Stimulated activated CD4-positive, alpha-beta T cell treated with anti-CD3 and anti-CD28 coated beads, Interleukin-4, amount 100 ng/mL, for 48 hours (primary cell): ENCODE data around the gene EFNB2.

ENCODE experiments used
- DNase-seq, 2 donors: peaks; one replicate each; pipeline ENCODE4 v3.0.0-alpha.2; 2020; ENCODE audit warnings: low read depth in 2 of 2

EFNB2 gene

GRCh38 chr13:106484084-106484483 is 51.4 kb downstream of the EFNB2 start:
- no peak for DNase-seq

- DNase-seq, result no peak
These were observed 53.5 kb downstream of the EFNB2 start for GRCh38 chr13:106481919-106482318.

GRCh38 chr13:106480351-106480910 is 55.0 kb downstream of the EFNB2 start:
- no peak for DNase-seq

- no peak for DNase-seq
These were observed 55.5 kb downstream of the EFNB2 start for GRCh38 chr13:106479929-106480328.

GRCh38 chr13:106478116-106478515 is 57.3 kb downstream of the EFNB2 start:
- DNase-seq, result no peak

- DNase-seq, result no peak
These were observed 58.2 kb downstream of the EFNB2 start for GRCh38 chr13:106477303-106477702.

DNA sequence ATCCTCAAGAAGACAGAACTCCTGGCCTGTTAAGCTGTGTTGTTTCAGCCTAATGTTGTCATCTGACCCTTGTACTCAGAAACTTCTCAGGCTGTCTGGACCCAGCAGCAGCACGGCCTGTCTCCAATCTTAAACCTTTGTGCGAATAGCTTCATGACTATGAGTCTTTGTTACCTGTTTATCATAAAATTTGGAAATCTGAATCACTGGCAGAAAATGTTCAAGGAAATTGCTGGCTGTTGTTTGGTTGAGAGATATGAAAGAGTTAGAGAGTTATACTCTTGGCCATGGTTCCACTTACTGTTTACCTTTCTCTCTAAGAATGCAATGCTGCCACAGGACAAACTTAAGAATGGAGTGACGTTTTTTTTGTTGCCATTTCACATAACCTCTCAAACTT is 59.6 kb downstream of the EFNB2 start:
- no peak for DNase-seq

- DNase-seq, result no peak
These were observed 60.5 kb downstream of the EFNB2 start for GRCh38 chr13:106474912-106475311.

- no peak for DNase-seq
These were observed 62.3 kb downstream of the EFNB2 start for GRCh38 chr13:106473154-106473553.

DNA sequence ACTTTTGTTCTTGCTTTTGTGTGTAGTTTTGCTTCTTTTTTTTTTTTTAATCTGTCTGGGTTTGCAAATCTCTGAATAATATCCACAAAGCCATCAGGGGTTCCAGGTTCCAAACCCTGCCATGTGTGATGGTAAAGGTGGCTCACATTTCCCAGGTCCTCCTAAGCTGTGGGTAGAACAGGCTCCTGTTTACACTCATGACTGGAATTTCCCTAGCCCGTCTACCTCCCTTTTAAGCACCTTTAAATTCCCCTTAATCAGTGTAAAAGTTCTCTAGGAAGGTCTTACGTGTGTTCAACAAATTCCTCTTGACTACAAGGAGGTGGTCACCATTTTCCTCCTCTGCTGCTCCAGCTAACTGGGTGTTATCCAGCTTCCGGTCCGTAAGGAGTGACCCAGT is 62.8 kb downstream of the EFNB2 start:
- no peak for DNase-seq

- DNase-seq, result no peak
These were observed 63.4 kb downstream of the EFNB2 start for GRCh38 chr13:106471957-106472543.

DNA sequence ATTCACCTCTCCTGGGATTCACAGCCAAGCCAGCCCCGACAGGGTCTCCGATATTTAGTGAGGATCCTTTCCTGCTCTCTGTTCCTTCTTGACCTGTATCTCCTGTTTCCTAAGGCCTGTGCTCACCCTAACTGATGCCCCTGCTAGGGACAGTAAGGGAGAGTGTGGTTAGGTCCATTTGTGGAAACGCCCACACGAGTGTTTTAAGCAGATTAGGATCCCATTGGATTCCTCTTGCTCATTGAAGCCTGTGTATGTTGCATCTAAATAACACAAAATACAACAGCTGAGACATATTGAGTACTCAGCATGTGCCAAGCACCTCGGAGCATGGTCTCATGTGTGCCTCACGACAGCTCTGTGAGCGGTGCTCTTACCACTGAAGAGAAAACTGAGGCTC is 64.9 kb downstream of the EFNB2 start:
- DNase-seq, result no peak

- no peak for DNase-seq
These were observed 66.5 kb downstream of the EFNB2 start for GRCh38 chr13:106468744-106469590.

- DNase-seq, result no peak
These were observed 67.3 kb downstream of the EFNB2 start for GRCh38 chr13:106468207-106468606.

GRCh38 chr13:106467427-106468122 is 67.9 kb downstream of the EFNB2 start:
- DNase-seq, result no peak

- DNase-seq, result no peak
These were observed 68.6 kb downstream of the EFNB2 start for GRCh38 chr13:106466691-106467426.

GRCh38 chr13:106464076-106464475 is 71.4 kb downstream of the EFNB2 start:
- no peak for DNase-seq

DNA sequence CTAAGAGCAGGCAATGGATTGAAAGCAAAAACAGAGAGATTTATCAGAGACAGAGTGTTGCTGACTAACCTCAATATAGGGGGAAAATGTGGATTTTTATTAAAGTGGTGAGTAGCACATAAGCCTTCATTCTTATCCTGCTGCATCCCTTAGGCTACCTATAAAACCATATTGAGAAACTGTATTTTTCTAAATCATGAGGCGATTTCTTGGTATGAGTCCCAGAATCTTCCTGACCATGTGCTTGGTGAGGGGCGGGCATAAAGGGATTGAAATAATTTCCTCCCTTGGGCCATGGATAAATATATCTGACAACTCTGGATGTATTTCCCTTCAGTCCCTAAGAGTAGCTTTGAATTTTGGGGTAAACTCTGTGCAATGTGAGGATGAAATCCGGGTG is 72.8 kb downstream of the EFNB2 start:
- no peak for DNase-seq

DNA sequence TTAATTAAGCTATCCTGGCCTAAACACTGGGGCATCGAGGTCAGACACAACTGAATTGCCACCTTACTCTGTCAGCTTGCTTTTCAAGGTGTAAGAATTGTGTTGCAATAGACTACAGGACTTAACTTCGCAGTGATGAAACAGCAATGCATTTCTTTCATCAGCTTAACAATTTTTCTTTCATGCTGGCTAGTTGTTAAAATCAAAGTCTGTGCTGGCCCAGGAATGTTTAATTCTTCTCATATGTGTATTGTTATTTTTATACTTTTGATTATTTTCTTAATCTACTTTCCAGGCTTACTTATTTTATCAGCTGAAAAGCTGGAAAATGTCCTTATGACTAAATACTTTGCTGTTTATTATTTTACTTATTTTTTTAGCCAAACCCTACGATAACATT is 79.7 kb downstream of the EFNB2 start:
- no peak for DNase-seq

GRCh38 chr13:106455190-106455589 is 80.3 kb downstream of the EFNB2 start:
- DNase-seq, result no peak

- no peak for DNase-seq
These were observed 82.4 kb downstream of the EFNB2 start for GRCh38 chr13:106453101-106453500.

- no peak for DNase-seq
These were observed 84.5 kb downstream of the EFNB2 start for GRCh38 chr13:106450991-106451390.
